ENCODE results near the gene MAS1. TPM values are rescaled to one million over a fixed set of nuclear protein-coding genes. Genes with fewer than 3 reads are reported as not detected.

MAS1 gene
- total and polyA plus RNA-seq, 10 of the 15 experiments (the other 5 are each of a cell fraction or from before 2014, with no cell fraction given) = under 0.01 to 0.08 TPM; not detected in 8

- no peak for FAIRE-seq
- no peak overlapping the region for H3K4me2 ChIP-seq (ENCODE audit: control insufficient read depth, insufficient read depth)
- H4K20me1 ChIP-seq (ENCODE audit: control insufficient read depth, insufficient read depth) = no peaks in the 10 kb centered on the region; the same call in 1 of the 2 replicates
- H3K4me3 ChIP-seq = no peak overlapping the region
- no peak overlapping the region for H2AFZ ChIP-seq (ENCODE audit: control insufficient read depth, low read depth, low read length)
- no peak overlapping the region for H3K9ac ChIP-seq (ENCODE audit: control insufficient read depth, insufficient read depth, low read length)
- ChIA-PET SMC1A (ENCODE audit: uncharacterized antibody, unreplicated experiment) (interaction anchor here (1.0 to 2.2 kb wide), 3 partner anchors 10 to 15 kb away, joined by 3 to 8 read pairs (median 3); partner anchors contain the start of gene MAS1), RAD21 (ENCODE audit: unreplicated experiment) (no interaction called here), CTCF (interaction anchor here (0.6 kb wide), 1 partner anchor 17 kb away, joined by 5 read pairs; no protein-coding TSS in a partner anchor), POLR2A (interaction anchor here (1.1 kb wide), 1 partner anchor 16 kb away, joined by 3 read pairs; no protein-coding TSS in a partner anchor)
- no peaks in the 10 kb centered on the region for H3K9me3 ChIP-seq (replicated peaks; ENCODE audit: control insufficient read depth, insufficient read depth, low read length)
- intact Hi-C loops (cut with micrococcal nuclease; ENCODE audit: unreplicated experiment) = no loop called here
- 33% methylated on average over 6 of the region's 6 CpGs for WGBS (ENCODE audit: insufficient coverage, insufficient replicate concordance, low lambda C conversion rate, missing lambda C conversion rate)
- no TSS peak for BruUV-seq (replicated peaks)
- TF ChIP-seq JUNB (IDR thresholded peaks at IDR 0.05) (no peak), CREM (IDR thresholded peaks at IDR 0.05; ENCODE audit: low read depth) (no peak), CBX3 (IDR thresholded peaks at IDR 0.05; ENCODE audit: borderline replicate concordance, low read depth) (no peak), ZNF217 (IDR thresholded peaks at IDR 0.05) (no peak), ASH2L (IDR thresholded peaks at IDR 0.05; ENCODE audit: borderline replicate concordance, low read depth) (no peak), ZNF24 (IDR thresholded peaks at IDR 0.05) (no peak)
- no peaks in the 10 kb centered on the region for H3K36me3 ChIP-seq (ENCODE audit: control insufficient read depth in 2 of 2, insufficient read depth in 2 of 2, low read length in 1 of 2)
- in situ Hi-C loops (cut with MboI) = no loop called here
- H3K27ac ChIP-seq (ENCODE audit: control insufficient read depth, insufficient read depth) = no peak overlapping the region
- no peaks in the 10 kb centered on the region for H3K4me1 ChIP-seq (ENCODE audit: control insufficient read depth, insufficient read depth, low read length)
- no peak for ATAC-seq
- DNase-seq (ENCODE audit: low read depth, low spot score) = no peak
- no peaks in the 10 kb centered on the region for H3K27me3 ChIP-seq (replicated peaks in 1 of 2; ENCODE audit: control insufficient read depth in 2 of 2, insufficient read depth in 2 of 2, low read length in 1 of 2)
- no peaks in the 10 kb centered on the region for H3K79me2 ChIP-seq (ENCODE audit: control insufficient read depth, insufficient read depth, low read length)
Observed at GRCh38 chr6:159880412-159880975, 10.3 kb upstream of the MAS1 start.

DNA sequence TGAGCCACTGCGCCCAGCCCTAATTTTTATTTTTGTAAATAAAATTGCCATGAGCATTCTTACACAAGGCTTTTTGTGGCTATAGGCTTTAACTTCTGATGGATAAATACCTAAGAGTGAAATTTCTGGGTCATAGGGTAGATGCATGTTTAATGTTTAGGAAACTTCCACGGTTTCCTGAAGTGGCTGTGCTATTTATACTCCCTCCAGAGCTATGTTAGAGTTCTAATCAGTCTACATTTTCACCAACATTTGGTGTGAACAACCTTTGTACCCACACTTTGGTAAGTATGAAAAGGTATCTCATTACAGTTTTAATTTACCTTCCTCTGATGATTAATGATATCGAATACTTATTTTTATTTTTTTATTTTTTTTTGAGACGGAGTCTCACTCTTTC lies 6.1 kb upstream of the MAS1 start:
- in situ Hi-C loops (cut with MboI) (no loop called here), intact Hi-C loops (cut with micrococcal nuclease; ENCODE audit: unreplicated experiment) (no loop called here)
- no peak overlapping the region for H3K27ac ChIP-seq (ENCODE audit: control insufficient read depth, insufficient read depth)
- no peak overlapping the region for H3K4me3 ChIP-seq
- H3K4me2 ChIP-seq (ENCODE audit: control insufficient read depth, insufficient read depth) = no peak overlapping the region
- WGBS (ENCODE audit: insufficient coverage, insufficient replicate concordance, low lambda C conversion rate, missing lambda C conversion rate) = 70% methylated on average over 4 of the region's 4 CpGs
- RAD21 ChIA-PET (ENCODE audit: unreplicated experiment) = no interaction called here
- H4K20me1 ChIP-seq (ENCODE audit: control insufficient read depth, insufficient read depth) = no peaks in the 10 kb centered on the region
- DNase-seq (ENCODE audit: low read depth, low spot score) (no peak), FAIRE-seq (no peak), ATAC-seq (no peak)
- no peaks in the 10 kb centered on the region for H3K9me3 ChIP-seq (replicated peaks; ENCODE audit: control insufficient read depth, insufficient read depth, low read length)
- H3K27me3 ChIP-seq (replicated peaks in 1 of 2; ENCODE audit: control insufficient read depth in 2 of 2, insufficient read depth in 2 of 2, low read length in 1 of 2) = peaks cover 3% of the 10 kb centered on the region in 2 experiments; a peak in 3 of 4 replicates
- H3K4me1 ChIP-seq (ENCODE audit: control insufficient read depth, insufficient read depth, low read length) = no peaks in the 10 kb centered on the region
- BruUV-seq (replicated peaks) = no TSS peak
- H3K9ac ChIP-seq (ENCODE audit: control insufficient read depth, insufficient read depth, low read length) = no peak overlapping the region
- H3K79me2 ChIP-seq (ENCODE audit: control insufficient read depth, insufficient read depth, low read length) = no peaks in the 10 kb centered on the region
- CTCF ChIA-PET = no interaction called here
- POLR2A ChIA-PET = no interaction called here
- H3K36me3 ChIP-seq (ENCODE audit: control insufficient read depth in 2 of 2, insufficient read depth in 2 of 2, low read length in 1 of 2) = no peaks in the 10 kb centered on the region
- SMC1A ChIA-PET (ENCODE audit: uncharacterized antibody, unreplicated experiment) = interaction anchor here (0.8 to 1.5 kb wide), 4 partner anchors 9 to 83 kb away, joined by 3 to 4 read pairs (median 4); no protein-coding TSS in a partner anchor
- H2AFZ ChIP-seq (ENCODE audit: control insufficient read depth, low read depth, low read length) = no peak overlapping the region
- TF ChIP-seq ZZZ3 (IDR thresholded peaks at IDR 0.05; ENCODE audit: control insufficient read depth, insufficient read length, low read depth) (no peak), GATAD2B (conservative IDR thresholded peaks at IDR 0.05; ENCODE audit: low read depth) (no peak), MTA2 (IDR thresholded peaks at IDR 0.05; ENCODE audit: low read depth) (no peak), TBL1XR1 (IDR thresholded peaks at IDR 0.05; ENCODE audit: low read depth, low read length) (no peak), ZNF24 (IDR thresholded peaks at IDR 0.05) (no peak), ASH2L (IDR thresholded peaks at IDR 0.05; ENCODE audit: borderline replicate concordance, low read depth) (no peak), EGR1 (IDR thresholded peaks at IDR 0.05; ENCODE audit: borderline replicate concordance in 1 of 2, low read depth in 2 of 2, low read length in 2 of 2) (no peak), ZBED1 (IDR thresholded peaks at IDR 0.05; ENCODE audit: borderline replicate concordance) (no peak), KAT2A (conservative IDR thresholded peaks at IDR 0.05; ENCODE audit: control insufficient read depth, low read depth, low read length) (no peak), CHD1 (IDR thresholded peaks at IDR 0.05; ENCODE audit: low read depth, low read length) (no peak), CREB1 (IDR thresholded peaks at IDR 0.05; ENCODE audit: low read depth) (no peak), HDGF (IDR thresholded peaks at IDR 0.05) (no peak), ZNF384 (IDR thresholded peaks at IDR 0.05; ENCODE audit: borderline replicate concordance, low read depth, low read length) (no peak), GABPA (IDR thresholded peaks at IDR 0.05; ENCODE audit: low read depth) (no peak), EED (IDR thresholded peaks at IDR 0.05; ENCODE audit: low read depth) (no peak)
- TF ChIP-seq, protein P1, sequence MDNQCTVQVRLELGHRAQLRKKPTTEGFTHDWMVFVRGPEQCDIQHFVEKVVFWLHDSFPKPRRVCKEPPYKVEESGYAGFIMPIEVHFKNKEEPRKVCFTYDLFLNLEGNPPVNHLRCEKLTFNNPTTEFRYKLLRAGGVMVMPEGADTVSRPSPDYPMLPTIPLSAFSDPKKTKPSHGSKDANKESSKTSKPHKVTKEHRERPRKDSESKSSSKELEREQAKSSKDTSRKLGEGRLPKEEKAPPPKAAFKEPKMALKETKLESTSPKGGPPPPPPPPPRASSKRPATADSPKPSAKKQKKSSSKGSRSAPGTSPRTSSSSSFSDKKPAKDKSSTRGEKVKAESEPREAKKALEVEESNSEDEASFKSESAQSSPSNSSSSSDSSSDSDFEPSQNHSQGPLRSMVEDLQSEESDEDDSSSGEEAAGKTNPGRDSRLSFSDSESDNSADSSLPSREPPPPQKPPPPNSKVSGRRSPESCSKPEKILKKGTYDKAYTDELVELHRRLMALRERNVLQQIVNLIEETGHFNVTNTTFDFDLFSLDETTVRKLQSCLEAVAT (IDR thresholded peaks at IDR 0.05) = no peak

All from GM12878 (cell line).